NAMALWA (cell line): ENCODE measurements around the gene PLCH2.
A peak's percentile ranks its signal among the peaks of the same experiment; 100 is the strongest.

ENCODE experiments used
- DNase-seq: peaks from one replicate; pipeline ENCODE4 v3.0.0-alpha.2; 2015; ENCODE audit warnings: low spot score

Gene PLCH2

DNA sequence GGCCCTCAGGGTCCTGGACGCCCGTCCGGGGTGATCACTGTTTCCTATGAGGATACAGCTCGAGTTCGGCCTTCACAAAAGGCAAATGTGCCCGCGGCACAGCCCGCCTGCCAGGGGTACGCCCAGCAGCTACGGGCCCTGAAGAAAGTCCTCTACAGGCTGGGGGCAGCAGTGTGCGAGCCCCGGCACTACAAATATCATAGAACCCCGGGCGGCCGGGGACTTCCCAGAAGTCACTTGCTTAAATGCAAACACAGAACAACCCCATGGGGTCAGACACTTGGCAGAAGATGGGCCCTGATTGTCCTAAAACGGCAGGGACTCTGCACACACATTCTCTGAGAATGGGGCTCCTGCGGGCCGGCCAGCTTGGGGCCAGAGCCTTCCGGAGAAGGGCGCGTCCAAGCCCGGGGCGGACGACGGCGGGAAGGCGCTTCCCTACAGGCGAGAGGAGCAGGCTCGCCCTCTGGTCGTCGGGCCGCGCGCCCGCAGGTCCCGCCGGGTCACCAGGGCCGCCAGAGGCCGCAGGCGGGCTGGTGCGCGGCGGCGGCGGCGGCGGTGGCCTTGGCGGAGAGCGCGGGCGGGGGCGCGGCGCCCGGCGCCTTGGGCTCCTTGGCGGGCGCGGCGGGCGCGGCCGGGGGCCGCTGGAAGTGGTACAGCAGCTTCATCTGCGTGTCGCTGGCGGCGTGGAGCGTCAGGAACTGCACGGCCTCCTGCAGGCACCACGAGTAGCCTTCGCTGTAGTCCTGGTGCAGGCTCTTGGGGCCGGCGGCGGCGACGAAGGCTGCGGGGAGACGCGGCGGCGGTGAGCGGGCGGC, 53.1 kb downstream of the PLCH2 start:
- DNase-seq: peak; percentile 64

DNA sequence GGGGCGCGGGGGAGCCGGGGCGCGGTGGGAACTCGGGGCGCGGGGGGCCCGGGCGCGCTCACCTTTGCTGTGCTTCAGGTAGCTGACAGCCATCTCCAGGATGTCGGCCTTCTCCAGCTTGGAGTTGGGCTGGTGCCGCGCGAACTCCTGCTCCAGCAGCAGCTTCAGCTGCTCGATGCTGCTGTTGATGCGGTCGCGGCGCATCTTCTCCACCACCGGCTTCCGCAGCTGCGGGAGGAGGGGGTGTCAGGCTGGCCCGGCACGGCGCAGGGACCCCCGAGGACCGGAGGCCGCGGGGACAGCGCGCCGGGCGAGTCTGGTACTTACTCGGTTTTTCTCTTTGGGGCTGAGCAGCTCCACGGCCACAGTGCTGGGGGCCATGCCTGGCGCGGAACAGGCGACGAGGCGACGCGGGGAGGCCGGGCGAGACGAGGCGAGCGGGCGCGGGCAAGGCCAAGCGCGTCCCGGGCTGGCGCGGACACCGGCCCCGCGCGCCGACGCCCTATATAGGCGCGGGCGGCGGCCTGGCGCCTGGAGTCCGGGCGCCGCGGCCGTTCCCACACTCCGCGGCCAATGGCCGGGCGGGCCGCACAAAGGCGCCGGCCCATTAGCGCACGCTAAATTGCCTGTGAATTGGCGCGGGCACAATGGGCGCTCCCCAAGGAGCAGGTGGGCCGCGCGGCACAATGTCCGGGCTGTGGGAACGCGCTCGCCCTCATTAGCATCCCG, 53.9 kb downstream of the PLCH2 start, which contains the start of gene HES5:
HES5 (minus strand) TSS at position 480 of the 729 bp plus-strand sequence; CDS start at position 381, 99 bp downstream.
- no peak for DNase-seq

DNA sequence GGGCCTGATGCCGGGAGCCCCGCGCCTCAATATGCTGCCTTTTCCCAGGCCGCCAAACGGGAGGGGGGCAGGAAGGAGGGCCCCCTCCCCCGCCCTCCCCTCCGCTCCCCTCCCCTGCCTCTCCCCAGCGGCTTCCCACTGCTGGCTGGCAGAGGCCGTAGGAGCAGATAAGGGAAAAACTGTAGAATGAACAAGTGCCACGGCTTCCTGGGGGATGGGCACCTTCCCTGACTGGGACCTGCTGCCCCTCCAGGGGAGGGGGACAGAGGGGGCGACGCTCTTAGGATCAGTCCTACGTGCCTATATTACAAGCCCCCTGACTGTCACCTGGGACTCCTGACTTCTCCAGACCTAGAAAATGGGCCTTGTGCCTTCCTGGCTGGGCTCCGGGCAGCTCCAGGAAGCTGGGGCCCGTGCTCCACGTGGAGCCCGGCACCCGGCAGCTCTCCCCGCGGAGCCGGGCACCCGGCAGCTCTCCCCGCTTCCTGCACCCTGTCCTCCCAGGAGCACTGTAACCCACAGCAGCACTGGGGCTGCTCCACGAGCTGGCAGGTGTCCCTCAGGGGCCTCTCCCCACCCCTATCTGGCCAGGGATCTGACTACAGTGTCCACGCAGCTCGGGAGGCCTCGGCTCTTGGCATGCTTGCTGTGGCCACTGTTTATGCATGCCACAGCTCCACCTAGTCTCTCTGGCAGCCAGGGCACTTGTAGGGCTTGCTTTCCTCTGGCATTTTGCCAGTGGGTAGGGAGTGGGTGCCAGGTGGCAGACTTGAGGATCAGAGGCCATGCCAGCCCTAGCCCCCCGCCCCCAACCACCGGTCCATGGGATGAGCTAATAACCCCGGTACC, 54.6 kb downstream of the PLCH2 start:
- DNase-seq: peak; percentile 54

- no peak for DNase-seq
These were observed 56.5 kb downstream of the PLCH2 start for GRCh38 chr1:2532485-2533160.

- no peak for DNase-seq
These were observed 57.3 kb downstream of the PLCH2 start for GRCh38 chr1:2533365-2533764.

- no peak for DNase-seq
These were observed 58.2 kb downstream of the PLCH2 start for GRCh38 chr1:2534315-2534686.

- DNase-seq: peak; percentile 62
These were observed 58.8 kb downstream of the PLCH2 start for GRCh38 chr1:2534687-2535441.

DNA sequence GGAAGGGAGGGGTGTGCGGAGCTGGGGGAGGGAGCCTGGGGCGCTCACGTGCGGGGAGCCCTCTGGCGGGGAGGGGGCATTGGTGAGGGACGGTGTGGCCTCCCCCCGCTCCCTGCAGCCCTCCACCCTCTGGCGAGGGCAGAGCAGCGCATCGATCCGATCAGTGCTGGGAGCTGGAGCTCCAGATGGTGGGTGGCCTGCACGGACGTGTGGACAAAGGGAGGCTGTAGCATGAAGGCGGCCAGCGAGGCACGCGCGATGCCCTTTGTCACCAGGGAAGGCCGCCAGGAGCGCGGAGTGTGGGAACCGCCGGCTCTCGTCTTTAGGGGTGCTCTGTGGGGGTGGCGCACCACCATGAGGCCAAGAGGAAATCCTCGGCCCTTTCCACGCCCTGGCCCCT, 59.4 kb downstream of the PLCH2 start:
- no peak for DNase-seq

- no peak for DNase-seq
These were observed 59.9 kb downstream of the PLCH2 start for GRCh38 chr1:2535981-2536380.

DNA sequence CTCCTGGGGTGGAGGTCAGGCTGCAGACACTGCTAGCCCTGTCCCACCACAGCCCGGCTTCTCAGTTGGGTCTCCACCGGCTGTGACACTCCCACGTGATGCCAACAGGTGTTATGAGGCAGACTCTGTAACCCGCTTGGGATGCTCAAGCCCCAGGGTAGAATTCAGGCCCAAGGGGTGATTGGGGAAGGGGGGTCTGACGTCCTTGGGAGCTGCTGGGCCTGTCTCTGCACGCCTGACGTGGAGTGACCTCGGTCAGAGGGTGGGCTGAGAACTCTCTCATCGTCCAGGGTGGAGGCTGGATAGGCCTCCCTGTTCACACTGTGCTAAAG, 61.7 kb downstream of the PLCH2 start:
- no peak for DNase-seq

DNA sequence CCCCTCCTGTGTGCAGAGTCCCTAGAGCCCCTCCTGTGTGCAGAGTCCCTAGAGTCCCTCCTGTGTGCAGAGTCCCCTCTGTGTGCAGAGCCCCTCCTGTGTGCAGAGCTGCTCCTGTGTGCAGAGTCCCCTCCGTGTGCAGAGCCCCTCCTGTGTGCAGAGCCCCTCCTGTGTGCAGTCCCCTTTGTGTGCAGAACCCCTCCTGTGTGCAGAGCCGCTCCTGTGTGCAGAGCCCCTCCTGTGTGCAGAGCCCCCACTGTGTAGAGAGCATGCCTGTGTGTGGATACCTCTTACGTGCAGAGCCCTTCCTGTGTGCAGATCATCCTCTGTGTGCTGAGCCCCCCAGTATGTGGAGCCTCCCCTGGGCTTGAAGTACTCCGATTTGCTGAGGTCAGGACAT, 62.3 kb downstream of the PLCH2 start:
- DNase-seq: no peak

DNA sequence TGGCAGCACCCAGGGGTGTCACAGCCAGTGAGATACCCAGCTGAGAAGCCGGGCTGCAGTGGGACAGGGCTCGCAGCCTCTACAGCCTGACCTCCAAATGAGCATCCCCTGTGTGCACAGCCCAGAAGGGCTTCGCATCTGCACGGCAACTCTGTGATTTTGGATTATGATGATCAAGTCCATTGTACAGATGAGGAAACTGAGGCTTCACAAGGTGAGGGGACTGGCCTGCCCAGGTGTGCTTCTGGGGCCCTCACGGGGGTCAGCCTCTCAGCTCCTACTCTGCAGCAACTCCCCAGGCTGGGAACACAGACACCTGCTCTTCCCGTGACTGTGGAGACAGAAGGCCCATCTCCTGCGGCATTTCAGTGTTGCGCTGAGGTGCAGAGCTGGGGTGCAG, 62.8 kb downstream of the PLCH2 start:
- no peak for DNase-seq

DNA sequence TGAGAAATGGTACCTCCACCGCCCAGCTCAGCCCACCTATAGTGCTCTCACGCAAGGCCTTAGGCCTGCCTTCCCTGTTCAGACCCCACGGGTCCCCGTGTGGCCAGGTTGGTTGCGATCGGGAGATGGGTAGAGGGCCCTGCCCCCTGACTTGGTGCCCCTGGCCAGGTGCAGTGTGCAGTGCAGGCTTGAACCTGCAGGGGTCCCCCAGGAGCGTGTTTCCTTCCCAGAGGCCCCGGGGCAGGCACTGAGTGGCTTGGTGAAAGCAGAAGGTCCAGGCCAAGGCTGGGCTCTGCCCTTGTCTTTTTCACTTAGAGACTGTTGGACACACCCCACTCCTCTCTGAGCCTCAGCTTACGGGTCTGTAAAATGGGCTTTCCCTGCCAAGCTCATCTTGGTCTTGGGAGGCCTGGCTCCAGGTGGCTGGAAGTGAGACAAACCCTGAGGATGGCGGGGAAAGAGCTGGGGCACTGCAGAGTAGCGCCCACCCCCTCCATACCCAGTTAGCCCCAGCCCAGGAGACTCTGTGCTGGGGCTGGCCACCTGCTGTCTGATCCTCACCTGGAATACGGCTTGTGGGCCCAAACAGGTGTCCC, 63.3 kb downstream of the PLCH2 start:
- peak; percentile 72 for DNase-seq

GRCh38 chr1:2540816-2541492, 64.9 kb downstream of the PLCH2 start:
- DNase-seq: no peak

GRCh38 chr1:2541619-2542245, 65.6 kb downstream of the PLCH2 start:
- DNase-seq: no peak

DNA sequence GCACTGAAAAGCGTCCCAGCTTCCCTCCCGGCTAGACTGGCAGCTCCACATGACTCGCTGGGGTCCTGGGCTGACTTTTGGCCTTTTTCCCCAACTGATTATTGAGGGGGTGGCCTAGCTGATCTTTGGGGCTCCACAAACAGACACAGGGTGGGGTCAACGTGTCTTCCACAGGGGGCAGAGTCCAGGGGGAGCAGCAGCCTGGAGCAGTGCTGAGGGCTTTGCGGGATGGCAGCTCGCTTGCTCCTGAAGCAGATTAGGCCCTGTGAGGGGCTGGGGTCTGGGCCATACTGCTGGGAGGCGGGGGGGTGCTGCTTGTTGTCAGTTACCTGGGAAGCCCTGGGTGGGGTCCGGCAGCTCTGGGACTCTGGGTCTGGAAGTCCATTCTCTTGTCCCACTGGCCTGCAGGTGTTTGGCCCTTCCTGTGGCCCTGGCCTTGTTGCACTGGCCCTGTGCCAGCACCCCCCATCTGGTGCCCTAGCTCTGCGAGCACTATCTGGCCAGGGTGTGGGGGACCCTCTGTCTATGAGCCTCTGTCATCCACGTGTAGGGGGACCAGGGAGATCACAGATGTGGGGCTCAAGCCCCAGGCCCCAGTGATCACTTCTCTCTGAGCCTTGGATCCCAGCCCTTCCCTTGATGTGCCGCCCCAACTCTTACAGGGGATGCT, 66.3 kb downstream of the PLCH2 start:
- DNase-seq: no peak

GRCh38 chr1:2543543-2544092, 67.5 kb downstream of the PLCH2 start:
- DNase-seq: no peak

- no peak for DNase-seq
These were observed 68.2 kb downstream of the PLCH2 start for GRCh38 chr1:2544093-2544874.
